PC-3 (cell line): ENCODE results near the gene GMDS. TPM values are rescaled to one million over a fixed set of nuclear protein-coding genes. Genes with fewer than 3 reads are reported as not detected.

Source experiments
- ATAC-seq: fragments of 200-7000 bp; cut with Tn5 transposase; 2 replicates; pipeline ENCODE4 v1.9.1; 2020; ENCODE audit warnings: mild to moderate bottlenecking, moderate library complexity
- BruUV-seq: library from RNA; stranded (reverse); fragments of 400-500 nt; replicated peaks from 2 replicates; lab custom pipeline; 2021; lab: Mats Ljungman, UMichigan
- CTCF ChIA-PET: fragments of 300-600 bp; sonication (Branson Sonifier 250); formaldehyde crosslinking; loops from one replicate; lab custom pipeline; 2022; ENCODE audit warnings: antibody characterized with exemption; lab: Charles Lee
- POLR2A ChIA-PET: fragments of 300-600 bp; sonication (Branson Sonifier 250); formaldehyde crosslinking; loops from one replicate; lab custom pipeline; 2022; ENCODE audit warnings: antibody characterized with exemption; ENCODE audit not compliant: unreplicated experiment; lab: Charles Lee
- DNase-seq: peaks from one replicate; pipeline ENCODE4 v3.0.0-alpha.2; 2015
- H2AFZ ChIP-seq: fragments of 300-600 bp; sonication (generic); 2 replicates; pipeline ENCODE4 v1.6.0; 2016; ENCODE audit warnings: antibody characterized with exemption, low read length
- H3F3A ChIP-seq: fragments of 300-600 bp; sonication (generic); one replicate; pipeline ENCODE4 v1.6.0; 2017; ENCODE audit warnings: antibody characterized with exemption, low read length, control low read depth, mild to moderate bottlenecking; ENCODE audit not compliant: unreplicated experiment
- H3K27ac ChIP-seq: fragments of 300-600 bp; sonication (generic); 2 replicates; pipeline ENCODE4 v1.5.1; 2016; ENCODE audit warnings: mild to moderate bottlenecking, low read length
- H3K27me3 ChIP-seq: fragments of 300-600 bp; sonication (generic); 2 replicates; pipeline ENCODE4 v1.6.1; 2016; ENCODE audit warnings: low read length, mixed read lengths
- H3K36me3 ChIP-seq: fragments of 300-600 bp; sonication (generic); 2 replicates; pipeline ENCODE4 v1.6.1; 2016; ENCODE audit warnings: low read depth, mixed run types, low read length, mixed read lengths
- H3K4me1 ChIP-seq: fragments of 300-600 bp; sonication (generic); 2 replicates; pipeline ENCODE4 v1.5.1; 2016; ENCODE audit warnings: low read length; ENCODE audit not compliant: insufficient read depth
- H3K4me2 ChIP-seq: fragments of 300-600 bp; sonication (generic); 2 replicates; pipeline ENCODE4 v1.6.0; 2016; ENCODE audit warnings: low read length
- H3K4me3 ChIP-seq: fragments of 300-600 bp; sonication (generic); 2 replicates; pipeline ENCODE4 v1.5.1; 2016; ENCODE audit warnings: mild to moderate bottlenecking, low read length, mixed read lengths
- H3K79me2 ChIP-seq: fragments of 300-600 bp; sonication (generic); 2 replicates; pipeline ENCODE4 v1.6.1; 2017; ENCODE audit warnings: low read length, mixed read lengths
- H3K9ac ChIP-seq: fragments of 300-600 bp; sonication (generic); 2 replicates; pipeline ENCODE4 v1.6.0; 2016; ENCODE audit warnings: mild to moderate bottlenecking, low read length
- H3K9me2 ChIP-seq: fragments of 300-600 bp; sonication (generic); replicated peaks from 2 replicates; pipeline ENCODE4 v1.6.1; 2016; ENCODE audit warnings: mixed run types, low read length, mixed read lengths
- H3K9me3 ChIP-seq: fragments of 300-600 bp; sonication (generic); 2 replicates; pipeline ENCODE4 v1.6.1; 2016; ENCODE audit warnings: low read length, mixed read lengths
- H4K20me1 ChIP-seq: fragments of 300-600 bp; sonication (generic); 2 replicates; pipeline ENCODE4 v1.6.1; 2016; ENCODE audit warnings: low read length, mixed read lengths
- CTCF ChIP-seq: fragments of 300-600 bp; sonication (generic); conservative IDR thresholded peaks from 2 replicates; pipeline ENCODE4 v1.5.1; 2017; ENCODE audit warnings: antibody characterized with exemption, low read depth, mild to moderate bottlenecking, low read length
- EZH2 ChIP-seq: fragments of 300-600 bp; sonication (generic); IDR thresholded peaks from one replicate; pipeline ENCODE4 v1.6.1; 2017; ENCODE audit warnings: antibody characterized with exemption, mild to moderate bottlenecking, low read length; ENCODE audit not compliant: unreplicated experiment
- EZH2phosphoT487 ChIP-seq: fragments of 300-600 bp; sonication (generic); IDR thresholded peaks from 2 replicates; pipeline ENCODE4 v1.6.1; 2018; ENCODE audit warnings: mild to moderate bottlenecking, antibody characterized with exemption, low read length, borderline replicate concordance
- intact Hi-C: fragments of 100-400 bp; cut with micrococcal nuclease; formaldehyde crosslinking; loops from 2 replicates; pipeline ENCODE4 v1.9.0; 2023
- total RNA-seq: library from RNA; depleted of rRNA; stranded (reverse); fragments of >200 nt; gene quantifications from 2 replicates; pipeline ENCODE4 v1.2.3, GENCODE V29; 2014

Gene GMDS
- total RNA-seq, 1 experiment from 2014 or later, result 18.3 TPM

- no peaks in the 10 kb centered on the region for H3K9me2 ChIP-seq
- H3K27ac ChIP-seq, result no peak overlapping the region
- TF ChIP-seq EZH2phosphoT487, result no peak
- TF ChIP-seq EZH2, result no peak
- TF ChIP-seq CTCF, result no peak
- H3K79me2 ChIP-seq, result no peaks in the 10 kb centered on the region
- no TSS peak for BruUV-seq
- no peaks in the 10 kb centered on the region for H3K4me1 ChIP-seq
- H3K9ac ChIP-seq, result no peak overlapping the region
- no peak overlapping the region for H2AFZ ChIP-seq
- no peaks in the 10 kb centered on the region for H4K20me1 ChIP-seq
- intact Hi-C loops, result no loop called here
- H3K4me3 ChIP-seq, result no peak overlapping the region
- no peak; the same call in 1 of the 2 replicates for ATAC-seq
- ChIA-PET CTCF (no interaction called here), POLR2A (interaction anchor here (0.6 kb wide), 2 partner anchors 153 to 567 kb away, joined by 3 read pairs; no protein-coding TSS in a partner anchor)
- H3K4me2 ChIP-seq, result no peak overlapping the region
- no peaks in the 10 kb centered on the region for H3K9me3 ChIP-seq
- DNase-seq, result no peak
- no peaks in the 10 kb centered on the region for H3K27me3 ChIP-seq
- H3F3A ChIP-seq, result no peaks in the 10 kb centered on the region
- H3K36me3 ChIP-seq, result no peaks in the 10 kb centered on the region
Measured at GRCh38 chr6:2008383-2008976, 236.9 kb downstream of the GMDS start.

DNA sequence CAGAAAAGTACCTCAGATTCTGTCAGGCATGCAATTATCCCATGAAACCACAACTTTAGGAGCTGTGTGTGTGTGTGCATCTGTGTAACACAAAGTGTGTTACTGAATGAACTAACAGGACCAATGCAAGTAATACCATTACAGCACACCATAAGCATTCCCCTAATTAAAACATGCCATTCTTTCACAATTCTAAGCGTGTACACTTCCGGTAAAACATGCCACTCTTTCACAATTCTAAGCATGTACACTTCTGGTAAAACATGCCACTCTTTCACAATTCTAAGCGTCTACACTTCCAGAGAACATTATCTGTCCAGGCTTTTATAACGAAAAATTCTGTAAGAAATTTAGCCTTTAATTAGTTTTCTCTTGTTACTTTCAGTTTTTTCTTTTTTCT is 238.2 kb downstream of the GMDS start:
- BruUV-seq, result no TSS peak
- Histone ChIP-seq H3K27me3 (no peaks in the 10 kb centered on the region), H3K9ac (no peak overlapping the region), H3K27ac (no peak overlapping the region), H3K79me2 (no peaks in the 10 kb centered on the region), H4K20me1 (no peaks in the 10 kb centered on the region), H3K9me2 (no peaks in the 10 kb centered on the region), H3K4me2 (no peak overlapping the region), H3K4me3 (no peak overlapping the region), H2AFZ (no peak overlapping the region), H3K36me3 (no peaks in the 10 kb centered on the region), H3K9me3 (no peaks in the 10 kb centered on the region), H3K4me1 (no peaks in the 10 kb centered on the region), H3F3A (no peaks in the 10 kb centered on the region)
- ATAC-seq, result no peak
- DNase-seq, result no peak
- POLR2A ChIA-PET, result no interaction called here
- TF ChIP-seq CTCF (no peak), EZH2phosphoT487 (no peak), EZH2 (no peak)
- intact Hi-C loops, result no loop called here
- CTCF ChIA-PET, result no interaction called here

DNA sequence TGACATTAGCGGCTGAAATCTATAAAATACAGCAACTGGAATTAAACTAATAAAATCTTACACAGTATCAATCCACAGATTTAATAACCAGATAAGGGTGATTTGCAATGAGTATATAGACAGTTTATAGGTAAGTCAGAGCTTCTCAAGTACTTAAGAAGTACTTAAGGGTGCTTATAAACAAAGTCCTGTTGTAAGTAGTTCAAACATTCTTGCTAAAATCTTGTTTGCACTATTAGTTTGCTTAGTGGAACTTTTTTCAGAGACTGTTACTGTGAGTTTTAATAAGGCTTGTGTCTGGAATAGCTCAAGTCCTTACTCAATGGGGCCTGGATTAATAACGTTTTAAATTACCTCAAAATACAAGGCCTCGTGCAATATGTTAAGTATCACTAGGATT is 240.5 kb downstream of the GMDS start:
- no peak overlapping the region for H3K4me2 ChIP-seq
- no peak overlapping the region for H3K4me3 ChIP-seq
- no peaks in the 10 kb centered on the region for H3K4me1 ChIP-seq
- no TSS peak for BruUV-seq
- no peaks in the 10 kb centered on the region for H3K27me3 ChIP-seq
- CTCF ChIA-PET, result no interaction called here
- no peak for ATAC-seq
- no peaks in the 10 kb centered on the region for H3K9me2 ChIP-seq
- no peaks in the 10 kb centered on the region for H3K79me2 ChIP-seq
- no peak for TF ChIP-seq CTCF
- TF ChIP-seq EZH2, result no peak
- no peak for TF ChIP-seq EZH2phosphoT487
- H3K9ac ChIP-seq, result no peak overlapping the region
- H3F3A ChIP-seq, result no peaks in the 10 kb centered on the region
- H3K9me3 ChIP-seq, result no peaks in the 10 kb centered on the region
- no peaks in the 10 kb centered on the region for H3K36me3 ChIP-seq
- POLR2A ChIA-PET, result no interaction called here
- intact Hi-C loops, result no loop called here
- no peaks in the 10 kb centered on the region for H4K20me1 ChIP-seq
- no peak overlapping the region for H3K27ac ChIP-seq
- no peak overlapping the region for H2AFZ ChIP-seq
- no peak for DNase-seq
